Ovary (tissue), 9 donors: Measurements from ENCODE around the gene NLGN1. TPM values are rescaled to one million over a fixed set of nuclear protein-coding genes. Genes with fewer than 3 reads are reported as not detected.

Experiments used
- DNase-seq, 5 donors: peaks; one replicate each; pipeline ENCODE4 v3.0.0-alpha.2; 2019 to 2020
- H3K27ac ChIP-seq, 2 donors: fragments of 200-600 bp; one replicate each; pipeline versions ENCODE4 v1.5.1 to v1.8.0; 2019 to 2022
- H3K27me3 ChIP-seq: fragments of 200-600 bp; one replicate; pipeline ENCODE4 v1.8.0; 2022
- H3K36me3 ChIP-seq: fragments of 200-600 bp; sonication (generic); one replicate; pipeline ENCODE4 v1.5.1; 2019
- H3K4me1 ChIP-seq: one replicate; pipeline ENCODE4 v1.8.1; 2013; ENCODE audit warnings: mild to moderate bottlenecking, moderate library complexity; ENCODE audit not compliant: insufficient read depth
- H3K4me3 ChIP-seq: fragments of 200-600 bp; sonication (generic); one replicate; pipeline ENCODE4 v1.5.1; 2017
- H3K9me3 ChIP-seq, 2 donors: fragments of 200-600 bp in 1 of 2; sonication (generic) in 1 of 2; one replicate each; pipeline versions ENCODE4 v1.5.1 to v1.8.1; 2013 to 2019; ENCODE audit warnings: mild to moderate bottlenecking in 1 of 2, moderate library complexity in 1 of 2
- CTCF ChIP-seq, 3 donors: fragments of 450-650 bp in 2 of 3; fragments of 200-600 bp in 1 of 3; IDR thresholded peaks; one replicate each; pipeline versions ENCODE4 v1.5.1 to v1.8.0; 2016 to 2022; ENCODE audit warnings: antibody characterized with exemption in 3 of 3, mild to moderate bottlenecking in 1 of 3
- EP300 ChIP-seq: sonication (generic); formaldehyde crosslinking; IDR thresholded peaks from one replicate; pipeline ENCODE4 v1.6.1; 2017; ENCODE audit warnings: antibody characterized with exemption
- POLR2A ChIP-seq: fragments of 450-650 bp; IDR thresholded peaks from one replicate; pipeline ENCODE4 v1.6.1; 2017; ENCODE audit warnings: antibody characterized with exemption, mild to moderate bottlenecking, moderate library complexity
- WGBS, 3 donors: extraction: QIAGEN DNeasy Blood & Tissue Kit in 1 of 3; methylation state at CpG; one replicate each; pipeline versions ENCODE4 v1.1.5 to v1.1.7; 2013 to 2017; 5-methylcytosine and 5-hydroxymethylcytosine counted together
- intact Hi-C, 4 donors: fragments of 100-400 bp; cut with DNase I; formaldehyde crosslinking; loops; one replicate each; pipeline versions ENCODE4 v1.11.0 to v1.15.1; 2022 to 2023
- polyA plus RNA-seq, 2 donors: library from polyadenylated mRNA; stranded (reverse); fragments of 200-250 nt in 1 of 2; fragments of 350-450 nt in 1 of 2; fragmentation: Illumina TruSeq in 1 of 2; extraction: RNeasy Lipid Tissue Mini Kit (QIAGEN cat#74804) in 1 of 2; gene quantifications; one replicate each; pipeline ENCODE4 v1.2.3, GENCODE V29; 2013 to 2014
- total RNA-seq, 7 donors: library from RNA; depleted of rRNA in 2 of 7; stranded (reverse); fragments of >200 nt in 2 of 7; fragmentation: NEBNext Ultra II Directional in 3 of 7; extraction: Animal tissue kit (Norgen Biotek cat#: 25700) in 3 of 7; gene quantifications; one replicate each; pipeline versions ENCODE4 v1.1.0 to v1.2.4, GENCODE V29; 2016 to 2023
- donor health status: DM: no; HTN: no; CAD: no; lungs with moderate emphysema.
- donor health status: DM: no; HTN: no; CAD: no.
- donor health status: Bipolar disorder and iron deficiency.
- donor health status: DM: yes; HTN: yes; CAD: no.
- donor health status: DM: no; HTN: no; CAD: no.
- donor health status: DM: yes; HTN: yes; CAD: no.

Gene NLGN1
- total and polyA plus RNA-seq, 9 donors, result 1.2 to 7.7 (median 4.6) TPM

- intact Hi-C loops, result no loop called here
- H3K27me3 ChIP-seq, result no peaks in the 10 kb centered on the region
Observed at GRCh38 chr3:174060431-174060830, 662.9 kb downstream of the NLGN1 start.

GRCh38 chr3:174061162-174061561, 663.6 kb downstream of the NLGN1 start:
- no peaks in the 10 kb centered on the region for H3K9me3 ChIP-seq
- no peak for TF ChIP-seq EP300
- no peak for TF ChIP-seq POLR2A
- TF ChIP-seq CTCF (IDR thresholded peaks at IDR 0.05), result no peak
- DNase-seq, result no peak
- H3K36me3 ChIP-seq, result no peaks in the 10 kb centered on the region
- intact Hi-C loops, result no loop called here
- H3K4me3 ChIP-seq, result no peak overlapping the region
- no peak overlapping the region for H3K27ac ChIP-seq
- H3K4me1 ChIP-seq, result no peaks in the 10 kb centered on the region
- H3K27me3 ChIP-seq, result no peaks in the 10 kb centered on the region

More at GRCh38 chr3:174060431-174060830, 662.9 kb downstream of the NLGN1 start:
- no peak for DNase-seq
- Histone ChIP-seq H3K4me3 (no peak overlapping the region), H3K36me3 (no peaks in the 10 kb centered on the region), H3K27ac (no peak overlapping the region), H3K4me1 (no peaks in the 10 kb centered on the region), H3K9me3 (no peaks in the 10 kb centered on the region)
- WGBS, 3 donors, result 76 to 79% (median 78%) methylated on average over 2 of the region's 2 CpGs
- no peak for TF ChIP-seq EP300
- TF ChIP-seq CTCF (IDR thresholded peaks at IDR 0.05), result no peak
- TF ChIP-seq POLR2A, result no peak

GRCh38 chr3:174061731-174062130, 664.2 kb downstream of the NLGN1 start:
- Histone ChIP-seq H3K9me3 (no peaks in the 10 kb centered on the region), H3K4me1 (no peaks in the 10 kb centered on the region), H3K27me3 (no peaks in the 10 kb centered on the region), H3K27ac (no peak overlapping the region), H3K4me3 (no peak overlapping the region), H3K36me3 (no peaks in the 10 kb centered on the region)
- intact Hi-C loops, result no loop called here
- no peak for DNase-seq
- WGBS, 3 donors, result 91 to 100% (median 99%) methylated on average over 1 of the region's 1 CpG
- TF ChIP-seq POLR2A (no peak), EP300 (no peak), CTCF (IDR thresholded peaks at IDR 0.05) (no peak)

GRCh38 chr3:174062923-174063322, 665.4 kb downstream of the NLGN1 start:
- 79 to 95% (median 81%) methylated on average over 1 of the region's 1 CpG for WGBS, 3 donors
- TF ChIP-seq POLR2A, result no peak
- no peak for TF ChIP-seq EP300
- TF ChIP-seq CTCF (IDR thresholded peaks at IDR 0.05), result no peak
- Histone ChIP-seq H3K36me3 (no peaks in the 10 kb centered on the region), H3K27me3 (no peaks in the 10 kb centered on the region), H3K4me3 (no peak overlapping the region), H3K27ac (no peak overlapping the region), H3K4me1 (no peaks in the 10 kb centered on the region), H3K9me3 (no peaks in the 10 kb centered on the region)
- intact Hi-C loops, result no loop called here
- DNase-seq, result no peak

- no peaks in the 10 kb centered on the region for H3K27me3 ChIP-seq
- H3K27ac ChIP-seq, result no peak overlapping the region
- DNase-seq, result no peak
- WGBS, 3 donors, result 89 to 100% (median 91%) methylated on average over 2 of the region's 2 CpGs
- H3K36me3 ChIP-seq, result no peaks in the 10 kb centered on the region
- TF ChIP-seq CTCF (IDR thresholded peaks at IDR 0.05) (no peak), EP300 (no peak), POLR2A (no peak)
- no peaks in the 10 kb centered on the region for H3K4me1 ChIP-seq
- no peak overlapping the region for H3K4me3 ChIP-seq
- intact Hi-C loops, result no loop called here
- no peaks in the 10 kb centered on the region for H3K9me3 ChIP-seq
Observed at GRCh38 chr3:174068035-174068434, 670.5 kb downstream of the NLGN1 start.
